Body of pancreas (tissue), 4 donors: Measurements from ENCODE around the gene EHMT1. TPM values are rescaled to one million over a fixed set of nuclear protein-coding genes. Genes with fewer than 3 reads are reported as not detected.

ENCODE experiments used
- ATAC-seq: fragments of 150-250 bp; one replicate; pipeline ENCODE4 v1.9.1; 2016
- DNase-seq, 4 donors: peaks; one replicate each; pipeline ENCODE4 v3.0.0-alpha.2; 2019
- H3K27ac ChIP-seq, 4 donors: fragments of 200-600 bp; sonication (generic); 1 replicate in 3 of 4; 2 replicates in 1 of 4; pipeline versions ENCODE4 v1.5.1 to v1.6.1; 2016 to 2019; ENCODE audit warnings: mild to moderate bottlenecking in 1 of 4, mixed read lengths in 1 of 4, moderate library complexity in 1 of 4
- H3K27me3 ChIP-seq, 2 donors: fragments of 200-600 bp; sonication (generic); one replicate each; pipeline ENCODE4 v1.6.0; 2016; ENCODE audit warnings: mild to moderate bottlenecking in 1 of 2
- H3K36me3 ChIP-seq, 2 donors: fragments of 200-600 bp; sonication (generic); replicated peaks in 1 of 2; 2 replicates each; pipeline ENCODE4 v1.5.1; 2016; ENCODE audit warnings: low read depth in 2 of 2; ENCODE audit not compliant: insufficient read depth in 1 of 2
- H3K4me1 ChIP-seq: fragments of 200-600 bp; sonication (generic); one replicate; pipeline ENCODE4 v1.6.0; 2016
- H3K4me3 ChIP-seq, 2 donors: fragments of 200-600 bp; sonication (generic); 1 replicate in 1 of 2; 2 replicates in 1 of 2; pipeline ENCODE4 v1.5.1; 2016 to 2019
- H3K9me3 ChIP-seq, 3 donors: fragments of 200-600 bp; sonication (generic); 1 replicate in 2 of 3; 2 replicates in 1 of 3; pipeline ENCODE4 v1.5.1; 2016
- POLR2A ChIP-seq, 3 donors: fragments of 450-650 bp; IDR thresholded peaks; one replicate each; pipeline ENCODE4 v1.6.1; 2016; ENCODE audit warnings: antibody characterized with exemption in 3 of 3, mild to moderate bottlenecking in 2 of 3
- WGBS, 2 donors: methylation state at CpG; one replicate each; pipeline ENCODE4 v1.1.5; 2017; 5-methylcytosine and 5-hydroxymethylcytosine counted together
- intact Hi-C: fragments of 100-400 bp; cut with DNase I; formaldehyde crosslinking; loops from one replicate; pipeline ENCODE4 v1.15.1; 2023
- total RNA-seq, 2 donors: library from RNA; depleted of rRNA; stranded (reverse); fragments of >200 nt; gene quantifications; one replicate each; pipeline ENCODE4 v1.1.0, GENCODE V29; 2016
- TF ChIP-seq, protein P1 (sequence below), 7 experiments: fragments of 450-650 bp in 4 of 7; fragments of 200-600 bp in 3 of 7; sonication (generic) in 3 of 7; IDR thresholded peaks; one replicate each; pipeline ENCODE4 v1.5.1; 2016 to 2019; ENCODE audit warnings: antibody characterized with exemption in 7 of 7

Gene EHMT1
- total RNA-seq, 2 donors from 2014 or later = 41.0 to 65.9 TPM

DNA sequence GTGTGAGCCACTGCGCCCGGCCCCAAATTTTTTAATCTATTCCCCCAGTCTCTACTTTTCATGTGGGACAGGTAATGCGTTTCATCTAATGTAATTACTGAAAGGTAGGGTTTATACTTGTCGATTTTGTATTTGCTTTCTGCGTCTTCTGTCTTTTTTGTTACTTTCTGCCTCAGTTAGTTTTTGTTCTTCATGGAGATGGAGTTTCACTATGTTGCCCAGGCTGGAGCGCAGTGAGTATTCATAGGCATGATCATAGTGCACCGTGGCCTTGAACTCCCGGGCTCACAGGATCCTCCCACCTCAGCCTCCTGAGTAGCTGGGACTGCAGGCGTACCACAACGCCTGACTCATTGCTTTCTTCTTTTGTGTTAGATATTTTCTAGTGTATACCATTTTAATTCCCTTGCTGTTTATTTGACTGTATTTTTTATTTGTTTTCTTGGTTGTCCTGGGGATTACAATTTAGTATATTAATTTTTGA, 23.4 kb downstream of the EHMT1 start:
- DNase-seq (no peak), ATAC-seq (no peak)
- Histone ChIP-seq H3K9me3 (no peaks in the 10 kb centered on the region), H3K4me1 (no peaks in the 10 kb centered on the region), H3K4me3 (no peak overlapping the region), H3K27ac (no peak overlapping the region), H3K27me3 (no peaks in the 10 kb centered on the region), H3K36me3 (no peaks in the 10 kb centered on the region)
- no peak for TF ChIP-seq POLR2A (IDR thresholded peaks at IDR 0.05)
- TF ChIP-seq, protein P1, sequence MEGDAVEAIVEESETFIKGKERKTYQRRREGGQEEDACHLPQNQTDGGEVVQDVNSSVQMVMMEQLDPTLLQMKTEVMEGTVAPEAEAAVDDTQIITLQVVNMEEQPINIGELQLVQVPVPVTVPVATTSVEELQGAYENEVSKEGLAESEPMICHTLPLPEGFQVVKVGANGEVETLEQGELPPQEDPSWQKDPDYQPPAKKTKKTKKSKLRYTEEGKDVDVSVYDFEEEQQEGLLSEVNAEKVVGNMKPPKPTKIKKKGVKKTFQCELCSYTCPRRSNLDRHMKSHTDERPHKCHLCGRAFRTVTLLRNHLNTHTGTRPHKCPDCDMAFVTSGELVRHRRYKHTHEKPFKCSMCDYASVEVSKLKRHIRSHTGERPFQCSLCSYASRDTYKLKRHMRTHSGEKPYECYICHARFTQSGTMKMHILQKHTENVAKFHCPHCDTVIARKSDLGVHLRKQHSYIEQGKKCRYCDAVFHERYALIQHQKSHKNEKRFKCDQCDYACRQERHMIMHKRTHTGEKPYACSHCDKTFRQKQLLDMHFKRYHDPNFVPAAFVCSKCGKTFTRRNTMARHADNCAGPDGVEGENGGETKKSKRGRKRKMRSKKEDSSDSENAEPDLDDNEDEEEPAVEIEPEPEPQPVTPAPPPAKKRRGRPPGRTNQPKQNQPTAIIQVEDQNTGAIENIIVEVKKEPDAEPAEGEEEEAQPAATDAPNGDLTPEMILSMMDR (IDR thresholded peaks at IDR 0.05) = no peak
- intact Hi-C loops = no loop called here
- 93 to 96% methylated on average over 10 of the region's 10 CpGs for WGBS, 2 donors

DNA sequence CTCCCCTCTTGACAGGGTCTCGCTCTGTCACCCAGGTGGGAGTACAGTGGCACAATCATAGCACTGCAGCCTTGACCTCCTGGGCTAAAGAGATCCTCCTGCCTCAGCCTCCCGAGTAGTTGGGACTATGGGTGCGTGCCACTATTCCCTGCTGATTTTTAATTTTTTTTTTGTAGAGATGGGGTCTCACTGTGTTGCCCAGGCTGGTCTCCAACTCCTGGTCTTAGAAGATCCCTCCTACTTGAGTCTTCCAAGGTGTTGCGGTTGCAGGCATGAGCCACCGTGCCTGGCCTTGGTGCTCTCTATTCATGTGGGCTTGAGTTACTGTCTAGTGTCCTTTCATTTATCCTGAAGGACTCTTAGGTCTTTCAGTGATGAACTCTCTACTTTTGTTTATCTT, 24.1 kb downstream of the EHMT1 start:
- H3K9me3 ChIP-seq = no peaks in the 10 kb centered on the region
- no peak for TF ChIP-seq POLR2A (IDR thresholded peaks at IDR 0.05)
- TF ChIP-seq, protein P1 (IDR thresholded peaks at IDR 0.05) = no peak
- H3K36me3 ChIP-seq = no peaks in the 10 kb centered on the region
- no peaks in the 10 kb centered on the region for H3K4me1 ChIP-seq
- 93 to 97% methylated on average over 5 of the region's 5 CpGs for WGBS, 2 donors
- intact Hi-C loops = no loop called here
- H3K27ac ChIP-seq = no peak overlapping the region
- DNase-seq (no peak), ATAC-seq (no peak)
- no peaks in the 10 kb centered on the region for H3K27me3 ChIP-seq
- H3K4me3 ChIP-seq = no peak overlapping the region

DNA sequence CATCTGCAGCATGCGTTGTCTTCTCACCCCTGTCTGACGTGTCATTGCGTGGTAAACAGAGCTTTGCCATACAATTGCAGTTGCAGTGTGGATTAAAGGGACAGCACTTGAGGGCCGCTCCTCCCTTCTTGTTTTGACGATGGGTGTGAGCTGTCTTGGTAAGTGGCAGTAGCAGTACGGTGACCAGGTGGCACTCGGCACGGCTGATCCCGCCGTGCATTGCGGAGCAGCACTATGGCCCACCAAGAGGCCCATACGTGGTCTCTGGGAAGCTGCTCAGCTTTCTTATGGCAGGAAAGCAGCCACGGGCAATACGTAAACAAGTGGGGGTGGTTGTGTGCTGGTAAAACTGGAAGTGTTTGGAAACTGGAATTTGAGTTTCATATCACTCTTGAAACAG, 25.1 kb downstream of the EHMT1 start:
- Histone ChIP-seq H3K9me3 (no peaks in the 10 kb centered on the region), H3K4me3 (no peak overlapping the region), H3K27ac (no peak overlapping the region), H3K4me1 (no peaks in the 10 kb centered on the region), H3K27me3 (no peaks in the 10 kb centered on the region), H3K36me3 (no peaks in the 10 kb centered on the region)
- TF ChIP-seq, protein P1 (IDR thresholded peaks at IDR 0.05) = no peak
- no peak for TF ChIP-seq POLR2A (IDR thresholded peaks at IDR 0.05)
- 88 to 95% methylated on average over 14 of the region's 14 CpGs for WGBS, 2 donors
- intact Hi-C loops = no loop called here
- ATAC-seq = no peak
- DNase-seq = no peak

DNA sequence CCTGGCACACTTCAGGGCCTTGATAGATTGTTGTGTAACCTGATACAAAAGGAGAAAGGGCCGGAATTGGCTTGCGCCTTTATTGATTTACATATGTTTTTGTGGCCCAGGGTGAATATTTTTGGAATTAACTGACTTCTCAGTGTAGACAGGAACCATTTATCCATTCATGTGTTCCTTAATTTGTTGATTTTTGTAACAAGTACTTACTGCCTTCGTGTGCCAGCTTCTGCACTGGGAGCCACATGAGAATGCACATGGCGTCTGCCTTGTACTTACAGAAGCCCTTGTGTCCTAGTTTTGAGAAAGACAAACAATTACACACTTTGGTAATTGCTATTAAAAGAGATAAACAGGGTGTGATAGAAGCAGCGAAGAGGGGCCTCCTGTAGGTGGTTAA, 26.4 kb downstream of the EHMT1 start:
- no peak overlapping the region for H3K27ac ChIP-seq
- no peaks in the 10 kb centered on the region for H3K4me1 ChIP-seq
- no peaks in the 10 kb centered on the region for H3K36me3 ChIP-seq
- 79 to 80% methylated on average over 5 of the region's 5 CpGs for WGBS, 2 donors
- ATAC-seq (no peak), DNase-seq (no peak)
- no peaks in the 10 kb centered on the region for H3K9me3 ChIP-seq
- H3K4me3 ChIP-seq = no peak overlapping the region
- intact Hi-C loops = no loop called here
- TF ChIP-seq, protein P1 (IDR thresholded peaks at IDR 0.05) = no peak
- TF ChIP-seq POLR2A (IDR thresholded peaks at IDR 0.05) = no peak
- no peaks in the 10 kb centered on the region for H3K27me3 ChIP-seq

DNA sequence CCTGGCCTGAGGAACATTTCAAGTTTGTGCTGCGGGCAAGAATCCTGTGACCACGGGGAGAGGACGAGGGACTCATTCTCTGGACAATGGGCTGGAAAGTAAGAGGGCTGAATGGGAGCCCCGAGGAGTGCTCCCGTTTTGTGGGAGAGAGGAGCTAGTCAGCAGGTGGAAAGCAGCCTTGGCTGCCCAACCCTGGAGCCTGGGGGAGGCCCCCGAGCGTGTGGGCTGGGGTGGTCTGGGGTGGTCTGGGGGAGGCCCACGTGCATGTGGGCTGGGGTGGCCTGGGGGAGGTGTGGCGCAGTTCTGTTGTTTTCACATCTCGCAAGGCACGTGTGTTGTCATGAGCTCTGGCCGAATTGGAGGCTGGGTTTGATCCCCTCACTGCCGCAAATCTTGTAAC, 27.5 kb downstream of the EHMT1 start:
- no peaks in the 10 kb centered on the region for H3K27me3 ChIP-seq
- H3K36me3 ChIP-seq = no peaks in the 10 kb centered on the region
- TF ChIP-seq, protein P1 (IDR thresholded peaks at IDR 0.05) = no peak
- TF ChIP-seq POLR2A (IDR thresholded peaks at IDR 0.05) = no peak
- ATAC-seq = no peak
- no peak overlapping the region for H3K4me3 ChIP-seq
- H3K9me3 ChIP-seq = no peaks in the 10 kb centered on the region
- DNase-seq = no peak
- no peak overlapping the region for H3K27ac ChIP-seq
- intact Hi-C loops = no loop called here
- no peaks in the 10 kb centered on the region for H3K4me1 ChIP-seq
- WGBS, 2 donors = 84 to 93% methylated on average over 6 to 13 of the region's 13 CpGs
